Fibroblast of pulmonary artery (primary cell): Measurements from ENCODE around the gene ZNF605.
A peak's percentile ranks its signal among the peaks of the same experiment; 100 is the strongest.
"Not testable (repeated sequence)": the region's sequence is repeated elsewhere in the genome, so short reads cannot be mapped to it uniquely, and the experiment has no call there.

Source experiments
- DNase-seq: peaks from one replicate; pipeline ENCODE4 v3.0.0-alpha.2; 2010; ENCODE audit warnings: low read depth
- H3K4me3 ChIP-seq: replicated peaks from 2 replicates; pipeline ENCODE4 v1.5.1; 2011; ENCODE audit warnings: low read depth, mild to moderate bottlenecking, control low read depth, low read length, moderate library complexity
- CTCF ChIP-seq: IDR thresholded peaks from 2 replicates; pipeline ENCODE4 v1.5.1; 2011; ENCODE audit warnings: mild to moderate bottlenecking, control low read depth, low read length, inconsistent platforms; ENCODE audit errors: missing control alignments

ZNF605 gene

DNA sequence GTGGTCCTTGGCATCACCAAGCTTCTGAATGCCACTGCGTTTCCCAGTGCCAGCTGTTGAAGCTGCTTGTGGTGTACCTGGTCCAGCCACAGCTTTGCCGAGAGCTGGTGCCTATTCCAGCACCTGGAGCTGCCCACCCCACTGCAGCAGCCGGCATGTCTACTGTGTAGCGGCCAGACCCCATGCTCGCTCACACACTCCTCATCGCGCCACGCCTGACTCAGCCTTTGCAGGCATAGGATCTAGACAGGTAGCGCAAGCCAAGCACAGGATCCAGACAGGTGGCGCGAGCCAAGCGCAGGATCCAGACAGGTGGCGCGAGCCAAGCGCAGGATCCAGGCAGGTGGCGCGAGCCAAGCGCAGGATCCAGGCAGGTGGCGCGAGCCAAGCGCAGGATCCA is 11.6 kb upstream of the ZNF605 start:
- DNase-seq = no peak
- no peak for TF ChIP-seq CTCF

GRCh38 chr12:132966676-132967415 is 10.7 kb upstream of the ZNF605 start:
- TF ChIP-seq CTCF = no peak
- DNase-seq = no peak
- H3K4me3 ChIP-seq = no peak overlapping the region

More for the DNA sequence above, 11.6 kb upstream of the ZNF605 start:
- H3K4me3 ChIP-seq = no peak overlapping the region

DNA sequence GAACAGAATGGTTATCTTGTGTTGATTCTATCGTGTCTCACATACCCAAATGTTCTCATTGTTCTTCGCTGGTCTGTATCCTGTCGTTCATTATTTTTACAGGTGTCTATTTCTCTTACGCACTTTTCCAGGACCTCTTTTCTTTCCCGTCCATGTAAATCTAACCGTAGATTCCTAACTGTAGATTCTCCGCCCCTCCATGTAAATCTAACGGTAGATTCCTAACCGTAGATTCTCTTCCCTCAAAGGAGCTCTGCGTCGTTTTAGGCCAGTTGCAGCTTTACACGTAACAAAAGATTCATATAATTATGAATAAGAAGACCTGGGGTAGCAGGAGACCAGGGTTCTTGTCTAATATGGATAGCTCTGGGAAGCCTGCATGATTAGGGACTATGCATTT is 9.7 kb upstream of the ZNF605 start:
- DNase-seq = no peak
- no peak overlapping the region for H3K4me3 ChIP-seq
- no peak for TF ChIP-seq CTCF

GRCh38 chr12:132963947-132964346 is 7.8 kb upstream of the ZNF605 start:
- TF ChIP-seq CTCF = peak; percentile 13
- H3K4me3 ChIP-seq = not testable (repeated sequence)
- peak; percentile 16 for DNase-seq

DNA sequence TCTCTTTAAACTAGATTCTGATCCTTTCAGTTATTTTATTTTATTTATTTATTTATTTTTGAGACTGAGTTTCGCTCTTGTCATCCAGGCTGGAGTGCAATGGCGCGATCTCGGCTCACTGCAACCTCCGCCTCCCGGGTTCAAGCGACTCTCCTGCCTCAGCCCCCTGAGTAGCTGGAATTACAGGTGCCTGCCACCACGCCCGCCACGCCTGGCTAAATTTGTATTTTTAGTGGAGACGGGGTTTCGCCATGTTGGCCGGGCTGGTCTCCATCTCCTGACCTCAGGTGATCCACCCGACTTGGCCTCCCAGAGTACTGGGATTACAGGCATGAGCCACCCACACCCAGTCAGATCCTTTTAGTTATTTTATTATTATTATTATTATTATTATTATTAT is 5.7 kb upstream of the ZNF605 start:
- not testable (repeated sequence) for DNase-seq, H3K4me3 ChIP-seq

DNA sequence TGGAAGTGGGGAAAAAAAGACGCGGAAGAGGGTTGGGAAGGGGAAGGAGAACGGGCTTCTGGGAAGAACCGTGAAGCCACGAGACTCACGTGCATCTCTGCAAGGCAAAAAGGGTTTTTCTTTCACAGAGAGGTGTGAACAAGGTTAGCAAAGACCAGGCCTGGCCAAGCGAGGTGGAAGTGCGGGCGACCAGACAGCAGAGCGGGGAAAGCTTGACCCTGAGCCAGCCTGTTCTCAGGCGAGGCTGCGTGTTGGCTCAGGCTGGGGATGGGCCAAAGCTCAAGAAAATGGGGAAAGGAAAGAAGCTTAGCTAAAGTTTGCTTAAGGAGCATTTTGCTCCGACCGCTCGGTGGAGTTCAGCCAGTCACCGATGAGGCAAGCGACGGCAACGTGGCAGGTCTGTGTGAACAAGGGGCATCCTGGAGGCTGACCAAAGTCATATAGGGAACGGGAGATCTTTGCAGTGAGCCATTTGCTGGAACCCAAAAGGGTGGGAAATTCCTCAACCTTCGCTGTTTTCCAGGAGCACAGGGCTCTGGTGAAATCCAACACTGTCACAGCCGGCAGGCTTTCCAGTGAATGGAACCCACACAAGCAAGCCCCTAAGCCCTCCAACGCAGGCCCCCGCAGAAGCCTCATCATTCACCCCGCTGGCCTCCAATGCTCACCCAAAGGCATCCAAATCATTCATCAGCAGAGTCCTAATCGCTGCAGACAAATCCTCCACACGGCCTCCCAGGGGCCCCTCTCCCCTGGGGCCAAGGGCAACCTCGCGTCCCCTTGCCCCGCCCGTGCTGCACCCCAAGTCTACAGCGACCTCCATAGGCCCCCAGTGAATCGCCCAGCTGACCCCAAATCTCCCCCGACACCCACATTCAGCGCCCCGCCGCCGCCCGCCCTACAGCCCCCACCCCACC is 754 bp downstream of the ZNF605 start:
- TF ChIP-seq CTCF = no peak
- DNase-seq = peak; percentile 68
- peak overlapping the region; percentile 90 for H3K4me3 ChIP-seq

- H3K4me3 ChIP-seq = peak overlapping the region; percentile 90
- no peak for TF ChIP-seq CTCF
- DNase-seq = peak; percentile 4
Observed at GRCh38 chr12:132954471-132955048, 1.5 kb downstream of the ZNF605 start.
